Parathyroid adenoma (tissue), 2 donors: ENCODE results near the gene CES3.

Experiments
- H2AFZ ChIP-seq: fragments of 300-600 bp; sonication (generic); one replicate; pipeline ENCODE4 v1.7.0; 2017; ENCODE audit warnings: antibody characterized with exemption, mild to moderate bottlenecking
- H3K27ac ChIP-seq: fragments of 300-600 bp; sonication (generic); one replicate; pipeline ENCODE4 v1.7.0; 2017
- H3K27me3 ChIP-seq: fragments of 300-600 bp; sonication (generic); one replicate; pipeline ENCODE4 v1.7.0; 2017; ENCODE audit warnings: low read length; ENCODE audit not compliant: control insufficient read depth, insufficient read depth
- H3K36me3 ChIP-seq: fragments of 300-600 bp; sonication (generic); one replicate; pipeline ENCODE4 v1.7.0; 2017; ENCODE audit warnings: low read length; ENCODE audit not compliant: control insufficient read depth, insufficient read depth
- H3K4me1 ChIP-seq: fragments of 300-600 bp; sonication (generic); one replicate; pipeline ENCODE4 v1.7.0; 2017; ENCODE audit warnings: control low read depth
- H3K4me2 ChIP-seq: fragments of 300-600 bp; sonication (generic); one replicate; pipeline ENCODE4 v1.7.0; 2017; ENCODE audit warnings: low read length
- H3K4me3 ChIP-seq: fragments of 300-600 bp; sonication (generic); one replicate; pipeline ENCODE4 v1.7.0; 2017; ENCODE audit warnings: low read depth, low read length
- H3K79me2 ChIP-seq: fragments of 300-600 bp; sonication (generic); one replicate; pipeline ENCODE4 v1.7.0; 2017; ENCODE audit warnings: control low read depth
- H3K9ac ChIP-seq: fragments of 300-600 bp; sonication (generic); one replicate; pipeline ENCODE4 v1.7.0; 2017; ENCODE audit warnings: mild to moderate bottlenecking
- H3K9me3 ChIP-seq: fragments of 300-600 bp; sonication (generic); one replicate; pipeline ENCODE4 v1.7.0; 2017; ENCODE audit warnings: low read length; ENCODE audit not compliant: control insufficient read depth
- TF ChIP-seq, protein P1 (sequence below): fragments of 300-600 bp; sonication (generic); IDR thresholded peaks from one replicate; pipeline ENCODE4 v1.7.0; 2017; ENCODE audit warnings: antibody characterized with exemption, mild to moderate bottlenecking
- donor health status: primary hyperparathyroidism.

CES3 gene

DNA sequence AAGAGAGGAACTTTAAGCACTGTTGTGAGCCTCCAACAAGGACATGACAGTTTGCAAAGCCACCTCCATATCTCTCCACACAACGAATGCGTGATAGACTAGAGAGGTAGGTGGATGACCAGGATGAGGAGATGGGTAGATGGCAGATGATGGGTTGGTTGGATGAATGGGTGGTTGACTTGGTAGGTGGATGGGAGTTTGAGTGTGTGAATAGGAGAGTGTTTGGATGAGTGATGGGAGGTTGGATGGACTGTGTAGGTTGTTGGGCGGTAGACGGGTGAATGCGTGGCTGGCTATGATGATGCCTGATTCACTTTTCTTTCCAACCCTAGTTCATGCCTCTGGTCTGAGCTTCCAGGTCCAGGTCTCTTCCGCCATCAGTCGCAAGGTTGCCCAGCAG, 46.5 kb upstream of the CES3 start:
- H3K27ac ChIP-seq, result no peak overlapping the region
- no peaks in the 10 kb centered on the region for H3K27me3 ChIP-seq

DNA sequence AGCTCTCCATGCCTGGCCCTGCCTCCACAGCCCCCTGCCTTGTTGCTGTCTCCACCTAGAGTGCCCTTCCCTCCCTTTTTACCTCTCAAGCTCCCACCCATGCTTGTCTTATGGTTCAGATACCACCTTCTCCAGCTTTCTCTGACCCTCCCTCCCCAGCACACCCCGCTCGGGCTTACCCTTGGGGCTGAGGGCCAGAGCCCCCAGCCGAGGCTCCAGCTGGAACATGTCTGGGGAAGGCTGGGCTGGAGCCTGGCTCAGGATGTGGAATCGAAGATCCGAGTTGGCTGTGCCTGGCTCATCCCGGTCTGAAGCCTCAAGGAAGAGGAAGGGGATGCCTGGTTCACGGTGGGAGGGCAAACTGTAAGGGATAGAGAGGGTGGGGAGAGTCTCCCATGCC, 46.0 kb upstream of the CES3 start:
- no peak overlapping the region for H3K4me3 ChIP-seq
- no peak overlapping the region for H3K27ac ChIP-seq
- no peaks in the 10 kb centered on the region for H3K36me3 ChIP-seq
- H3K4me1 ChIP-seq, result no peaks in the 10 kb centered on the region
- H3K4me2 ChIP-seq, result no peak overlapping the region
- no peak overlapping the region for H2AFZ ChIP-seq
- no peak overlapping the region for H3K9ac ChIP-seq
- no peaks in the 10 kb centered on the region for H3K79me2 ChIP-seq
- no peaks in the 10 kb centered on the region for H3K9me3 ChIP-seq
- TF ChIP-seq, protein P1, sequence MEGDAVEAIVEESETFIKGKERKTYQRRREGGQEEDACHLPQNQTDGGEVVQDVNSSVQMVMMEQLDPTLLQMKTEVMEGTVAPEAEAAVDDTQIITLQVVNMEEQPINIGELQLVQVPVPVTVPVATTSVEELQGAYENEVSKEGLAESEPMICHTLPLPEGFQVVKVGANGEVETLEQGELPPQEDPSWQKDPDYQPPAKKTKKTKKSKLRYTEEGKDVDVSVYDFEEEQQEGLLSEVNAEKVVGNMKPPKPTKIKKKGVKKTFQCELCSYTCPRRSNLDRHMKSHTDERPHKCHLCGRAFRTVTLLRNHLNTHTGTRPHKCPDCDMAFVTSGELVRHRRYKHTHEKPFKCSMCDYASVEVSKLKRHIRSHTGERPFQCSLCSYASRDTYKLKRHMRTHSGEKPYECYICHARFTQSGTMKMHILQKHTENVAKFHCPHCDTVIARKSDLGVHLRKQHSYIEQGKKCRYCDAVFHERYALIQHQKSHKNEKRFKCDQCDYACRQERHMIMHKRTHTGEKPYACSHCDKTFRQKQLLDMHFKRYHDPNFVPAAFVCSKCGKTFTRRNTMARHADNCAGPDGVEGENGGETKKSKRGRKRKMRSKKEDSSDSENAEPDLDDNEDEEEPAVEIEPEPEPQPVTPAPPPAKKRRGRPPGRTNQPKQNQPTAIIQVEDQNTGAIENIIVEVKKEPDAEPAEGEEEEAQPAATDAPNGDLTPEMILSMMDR, result no peak
- H3K27me3 ChIP-seq, result no peaks in the 10 kb centered on the region

More for the DNA sequence above, 46.5 kb upstream of the CES3 start:
- Histone ChIP-seq H3K4me1 (no peaks in the 10 kb centered on the region), H3K4me2 (no peak overlapping the region), H3K9me3 (no peaks in the 10 kb centered on the region), H3K79me2 (no peaks in the 10 kb centered on the region), H3K9ac (no peak overlapping the region), H2AFZ (no peak overlapping the region), H3K4me3 (no peak overlapping the region), H3K36me3 (no peaks in the 10 kb centered on the region)
- TF ChIP-seq, protein P1, result no peak

DNA sequence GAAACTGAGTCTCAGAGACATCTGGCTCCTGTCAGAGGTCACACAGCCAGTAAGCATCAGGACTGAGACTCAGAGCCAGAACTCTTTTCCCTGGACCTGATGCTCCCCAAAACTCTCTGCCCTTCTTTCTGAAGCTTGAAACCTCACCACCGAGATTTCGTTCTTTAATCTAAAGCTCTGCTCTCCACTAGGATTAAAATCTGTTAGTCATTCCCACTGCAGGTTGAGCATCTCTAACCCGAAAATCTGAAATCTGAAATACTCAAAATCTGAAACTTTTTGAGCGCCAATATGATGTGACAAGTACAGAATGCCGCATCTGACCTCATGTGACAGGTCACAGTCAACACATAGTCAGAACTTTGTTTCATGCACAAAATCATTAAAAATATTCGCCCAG, 44.5 kb upstream of the CES3 start:
- no peaks in the 10 kb centered on the region for H3K4me1 ChIP-seq
- H3K4me2 ChIP-seq, result no peak overlapping the region
- TF ChIP-seq, protein P1, result no peak
- no peaks in the 10 kb centered on the region for H3K36me3 ChIP-seq
- H3K9me3 ChIP-seq, result no peaks in the 10 kb centered on the region
- no peaks in the 10 kb centered on the region for H3K27me3 ChIP-seq
- no peak overlapping the region for H3K9ac ChIP-seq
- H3K4me3 ChIP-seq, result no peak overlapping the region
- H2AFZ ChIP-seq, result no peak overlapping the region
- no peak overlapping the region for H3K27ac ChIP-seq
- H3K79me2 ChIP-seq, result no peaks in the 10 kb centered on the region

DNA sequence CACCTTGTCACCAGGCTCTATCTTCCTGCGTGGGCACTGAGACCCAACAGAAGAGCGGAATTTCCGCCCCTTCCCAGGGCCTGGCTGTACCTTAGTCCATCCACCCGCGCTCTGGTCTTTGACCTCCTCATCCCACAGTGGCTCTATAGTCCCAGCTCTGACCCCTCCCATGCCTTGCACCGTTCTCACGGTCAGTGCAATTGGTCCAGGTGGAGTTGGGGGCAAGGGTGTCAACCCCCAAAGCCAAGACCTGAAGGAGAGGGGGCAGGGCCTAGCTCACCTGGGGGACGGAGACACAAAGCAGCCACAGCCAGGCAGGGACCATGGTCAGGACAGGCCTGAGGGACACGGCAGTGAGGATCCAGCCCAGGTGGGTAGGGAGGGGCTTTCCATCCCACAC, 43.3 kb upstream of the CES3 start:
- Histone ChIP-seq H3K4me2 (no peak overlapping the region), H3K79me2 (no peaks in the 10 kb centered on the region), H3K27me3 (no peaks in the 10 kb centered on the region), H2AFZ (no peak overlapping the region), H3K27ac (no peak overlapping the region), H3K4me3 (no peak overlapping the region), H3K9ac (no peak overlapping the region), H3K36me3 (no peaks in the 10 kb centered on the region), H3K9me3 (no peaks in the 10 kb centered on the region), H3K4me1 (no peaks in the 10 kb centered on the region)
- TF ChIP-seq, protein P1, result no peak

DNA sequence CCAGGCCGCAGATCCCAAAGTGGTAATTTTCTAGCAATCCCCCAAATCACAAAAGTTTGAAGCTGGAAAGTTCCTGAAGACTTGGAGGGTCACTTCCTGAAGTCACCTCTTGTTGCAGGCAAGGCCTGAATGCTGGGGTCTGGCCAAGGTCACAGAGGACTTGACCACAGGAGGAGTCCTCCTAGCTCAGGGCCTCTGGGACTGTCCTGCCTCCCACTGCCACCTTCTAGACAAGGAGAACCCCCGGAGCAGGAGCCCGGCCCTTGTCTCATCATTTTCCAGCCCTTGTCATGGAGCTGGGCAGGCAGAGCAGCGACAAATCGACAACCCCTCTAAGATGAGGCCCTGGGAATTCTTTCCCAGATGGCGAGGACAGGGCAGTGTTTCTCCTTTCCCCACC, 42.7 kb upstream of the CES3 start:
- H3K4me1 ChIP-seq, result peaks cover under 1% of the 10 kb centered on the region
- H3K79me2 ChIP-seq, result no peaks in the 10 kb centered on the region
- no peaks in the 10 kb centered on the region for H3K9me3 ChIP-seq
- no peak overlapping the region for H3K4me3 ChIP-seq
- no peak overlapping the region for H2AFZ ChIP-seq
- H3K9ac ChIP-seq, result no peak overlapping the region
- no peak overlapping the region for H3K27ac ChIP-seq
- no peaks in the 10 kb centered on the region for H3K36me3 ChIP-seq
- H3K27me3 ChIP-seq, result no peaks in the 10 kb centered on the region
- no peak overlapping the region for H3K4me2 ChIP-seq
- TF ChIP-seq, protein P1, result no peak
